Gastroesophageal sphincter (tissue), 4 donors: Measurements from ENCODE around the gene BRWD1. TPM values are rescaled to one million over a fixed set of nuclear protein-coding genes. Genes with fewer than 3 reads are reported as not detected.

Source experiments
- ATAC-seq: fragments of 150-250 bp; one replicate; pipeline ENCODE4 v1.9.1; 2016; ENCODE audit warnings: mild to moderate bottlenecking, moderate library complexity
- H3K27ac ChIP-seq, 4 donors: fragments of 200-600 bp; sonication (generic) in 3 of 4; 1 replicate in 3 of 4; 2 replicates in 1 of 4; pipeline ENCODE4 v1.5.1; 2016 to 2019
- H3K27me3 ChIP-seq: fragments of 200-600 bp; sonication (generic); one replicate; pipeline ENCODE4 v1.5.1; 2019
- H3K36me3 ChIP-seq, 2 donors: fragments of 200-600 bp; sonication (generic); one replicate each; pipeline ENCODE4 v1.5.1; 2019; ENCODE audit warnings: control low read depth in 1 of 2
- H3K4me1 ChIP-seq, 3 donors: fragments of 200-600 bp; sonication (generic); 1 replicate in 2 of 3; 2 replicates in 1 of 3; pipeline ENCODE4 v1.5.1; 2016 to 2019; ENCODE audit warnings: control low read depth in 2 of 3
- H3K4me3 ChIP-seq, 2 donors: fragments of 200-600 bp; sonication (generic); one replicate each; pipeline ENCODE4 v1.5.1; 2019; ENCODE audit warnings: mild to moderate bottlenecking in 1 of 2, moderate library complexity in 1 of 2
- H3K9me3 ChIP-seq, 3 donors: fragments of 200-600 bp; sonication (generic); one replicate each; pipeline ENCODE4 v1.5.1; 2017 to 2019; ENCODE audit warnings: control low read depth in 2 of 3
- EP300 ChIP-seq: sonication (generic); formaldehyde crosslinking; IDR thresholded peaks from one replicate; pipeline ENCODE4 v1.6.1; 2017; ENCODE audit warnings: antibody characterized with exemption, mild to moderate bottlenecking
- POLR2A ChIP-seq, 2 donors: fragments of 450-650 bp; IDR thresholded peaks; one replicate each; pipeline ENCODE4 v1.6.1; 2017; ENCODE audit warnings: antibody characterized with exemption in 2 of 2, mild to moderate bottlenecking in 2 of 2, moderate library complexity in 1 of 2
- POLR2AphosphoS5 ChIP-seq: sonication (generic); formaldehyde crosslinking; IDR thresholded peaks from one replicate; pipeline ENCODE4 v1.6.1; 2017; ENCODE audit warnings: antibody characterized with exemption
- WGBS, 2 donors: methylation state at CpG; one replicate each; pipeline ENCODE4 v1.1.5; 2018; ENCODE audit warnings: low coverage in 1 of 2; 5-methylcytosine and 5-hydroxymethylcytosine counted together
- total RNA-seq, 4 donors: library from RNA; depleted of rRNA; stranded (reverse); fragments of >200 nt; gene quantifications; one replicate each; pipeline ENCODE4 v1.1.0, GENCODE V29; 2016
- TF ChIP-seq, protein P1 (sequence below), 4 experiments: fragments of 200-600 bp in 2 of 4; fragments of 450-650 bp in 2 of 4; sonication (generic) in 1 of 4; IDR thresholded peaks; one replicate each; pipeline ENCODE4 v1.5.1; 2017 to 2019; ENCODE audit warnings: antibody characterized with exemption in 4 of 4, mild to moderate bottlenecking in 2 of 4, moderate library complexity in 2 of 4

Gene BRWD1
- total RNA-seq, 4 donors from 2014 or later = 60.0 to 132 (median 71.2) TPM

DNA sequence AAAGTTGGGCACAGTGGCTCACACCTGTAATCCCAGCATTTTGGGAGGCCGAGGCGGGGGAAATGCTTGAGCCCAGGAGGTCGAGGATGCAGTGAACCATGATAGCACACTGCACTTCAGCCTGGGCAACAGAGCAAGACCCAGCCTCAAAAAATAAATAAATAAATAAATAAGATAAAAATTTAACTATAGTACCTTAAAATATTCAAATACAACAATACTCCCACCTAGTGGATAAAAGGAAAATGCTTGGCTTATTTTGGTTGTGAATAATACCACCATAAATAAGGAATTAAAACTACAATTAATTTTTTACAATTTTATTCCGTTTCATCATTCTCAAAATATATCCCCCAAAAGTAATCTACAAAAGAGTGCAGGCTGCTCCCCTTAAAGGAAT lies 138.3 kb downstream of the BRWD1 start:
- H3K27me3 ChIP-seq = no peaks in the 10 kb centered on the region
- no peaks in the 10 kb centered on the region for H3K4me1 ChIP-seq
- H3K36me3 ChIP-seq = peaks cover 0 to 80% of the 10 kb centered on the region in 2 donors
- no peaks in the 10 kb centered on the region for H3K9me3 ChIP-seq
- H3K4me3 ChIP-seq = no peak overlapping the region
- TF ChIP-seq POLR2AphosphoS5 = no peak
- TF ChIP-seq, protein P1, sequence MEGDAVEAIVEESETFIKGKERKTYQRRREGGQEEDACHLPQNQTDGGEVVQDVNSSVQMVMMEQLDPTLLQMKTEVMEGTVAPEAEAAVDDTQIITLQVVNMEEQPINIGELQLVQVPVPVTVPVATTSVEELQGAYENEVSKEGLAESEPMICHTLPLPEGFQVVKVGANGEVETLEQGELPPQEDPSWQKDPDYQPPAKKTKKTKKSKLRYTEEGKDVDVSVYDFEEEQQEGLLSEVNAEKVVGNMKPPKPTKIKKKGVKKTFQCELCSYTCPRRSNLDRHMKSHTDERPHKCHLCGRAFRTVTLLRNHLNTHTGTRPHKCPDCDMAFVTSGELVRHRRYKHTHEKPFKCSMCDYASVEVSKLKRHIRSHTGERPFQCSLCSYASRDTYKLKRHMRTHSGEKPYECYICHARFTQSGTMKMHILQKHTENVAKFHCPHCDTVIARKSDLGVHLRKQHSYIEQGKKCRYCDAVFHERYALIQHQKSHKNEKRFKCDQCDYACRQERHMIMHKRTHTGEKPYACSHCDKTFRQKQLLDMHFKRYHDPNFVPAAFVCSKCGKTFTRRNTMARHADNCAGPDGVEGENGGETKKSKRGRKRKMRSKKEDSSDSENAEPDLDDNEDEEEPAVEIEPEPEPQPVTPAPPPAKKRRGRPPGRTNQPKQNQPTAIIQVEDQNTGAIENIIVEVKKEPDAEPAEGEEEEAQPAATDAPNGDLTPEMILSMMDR (IDR thresholded peaks at IDR 0.05) = peak; percentile 13 to 53 (median 42)
- H3K27ac ChIP-seq = no peak overlapping the region
- no peak for ATAC-seq
- WGBS, 2 donors = 78 to 85% methylated on average over 3 to 4 of the region's 4 CpGs

DNA sequence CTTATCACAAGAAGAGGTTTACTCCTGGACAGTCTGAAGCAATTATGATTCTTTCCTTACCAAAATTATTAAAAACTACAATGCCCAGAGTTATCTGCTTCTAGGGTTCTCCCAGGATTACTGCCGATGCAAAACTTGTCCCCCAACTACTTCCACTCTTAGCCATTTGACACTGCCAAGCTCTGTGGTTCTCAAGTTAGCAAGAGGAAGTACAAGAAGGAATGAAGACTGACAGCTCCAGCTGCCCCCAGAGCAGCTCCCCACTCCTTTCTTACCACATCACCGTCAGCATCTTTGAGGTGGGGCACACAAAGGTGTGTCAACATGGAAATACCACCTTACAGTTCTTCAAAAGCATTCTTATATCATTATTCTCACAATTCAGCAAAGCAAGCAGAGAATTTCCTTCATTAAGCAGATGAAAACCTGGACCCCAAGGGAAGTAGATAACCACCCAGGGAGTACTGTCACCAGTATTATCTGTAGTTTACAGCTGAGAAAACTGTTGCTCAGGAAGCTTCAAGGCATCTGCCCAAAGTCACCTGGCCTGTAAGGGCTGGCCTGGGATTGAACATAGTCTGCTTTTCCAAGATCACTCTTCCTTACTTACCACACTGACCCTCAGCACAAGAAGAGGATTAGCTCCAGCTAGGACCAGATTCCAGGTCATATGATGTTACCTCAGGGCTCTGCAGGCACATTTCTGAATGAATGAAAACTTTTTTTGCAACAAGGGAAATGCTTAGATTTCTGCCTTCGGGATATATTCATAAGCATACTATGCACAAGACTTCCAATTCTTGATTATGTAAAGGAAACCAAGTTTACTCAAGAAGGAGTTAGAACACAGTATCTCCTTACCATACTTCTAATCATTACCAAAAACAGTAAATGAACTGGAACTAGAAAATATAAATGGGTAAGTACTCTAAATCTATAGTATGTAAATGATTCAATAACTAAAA lies 139.4 kb downstream of the BRWD1 start:
- no peak for ATAC-seq
- WGBS, 2 donors = 81 to 93% methylated on average over 3 of the region's 3 CpGs
- Histone ChIP-seq H3K27ac (no peak overlapping the region), H3K4me1 (no peaks in the 10 kb centered on the region), H3K27me3 (no peaks in the 10 kb centered on the region), H3K4me3 (no peak overlapping the region), H3K36me3 (peaks cover 0 to 78% of the 10 kb centered on the region in 2 donors), H3K9me3 (no peaks in the 10 kb centered on the region)
- no peak for TF ChIP-seq POLR2A (IDR thresholded peaks at IDR 0.05)
- no peak for TF ChIP-seq EP300
- no peak for TF ChIP-seq POLR2AphosphoS5
- TF ChIP-seq, protein P1 (IDR thresholded peaks at IDR 0.05) = no peak

DNA sequence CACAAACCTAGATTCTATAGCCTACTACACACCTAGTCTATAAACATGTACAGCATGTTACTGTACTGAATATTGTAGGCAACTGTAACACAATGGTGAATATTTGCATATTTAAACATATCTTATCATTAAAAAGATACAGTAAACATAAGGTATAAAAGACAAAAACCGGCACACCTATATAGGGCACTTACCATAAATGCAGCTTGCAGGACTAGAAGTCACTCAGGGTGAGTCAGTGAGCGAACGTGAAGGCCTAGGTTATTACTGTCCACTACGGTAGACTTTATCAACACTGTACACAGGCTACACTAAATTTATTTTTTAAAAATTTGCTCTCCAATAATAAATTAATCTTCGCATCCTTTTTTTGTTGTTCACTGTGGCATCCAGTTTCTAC lies 143.5 kb downstream of the BRWD1 start:
- TF ChIP-seq, protein P1 (IDR thresholded peaks at IDR 0.05) = no peak
- TF ChIP-seq POLR2A (IDR thresholded peaks at IDR 0.05) (no peak), EP300 (no peak), POLR2AphosphoS5 (no peak)
- no peaks in the 10 kb centered on the region for H3K4me1 ChIP-seq
- H3K36me3 ChIP-seq = peaks cover 0 to 52% of the 10 kb centered on the region in 2 donors
- ATAC-seq = no peak
- H3K4me3 ChIP-seq = no peak overlapping the region
- 91 to 94% methylated on average over 5 of the region's 5 CpGs for WGBS, 2 donors
- H3K27ac ChIP-seq = no peak overlapping the region
- peaks cover 0 to 2% (median 0%) of the 10 kb centered on the region in 3 donors for H3K9me3 ChIP-seq
- H3K27me3 ChIP-seq = no peaks in the 10 kb centered on the region

DNA sequence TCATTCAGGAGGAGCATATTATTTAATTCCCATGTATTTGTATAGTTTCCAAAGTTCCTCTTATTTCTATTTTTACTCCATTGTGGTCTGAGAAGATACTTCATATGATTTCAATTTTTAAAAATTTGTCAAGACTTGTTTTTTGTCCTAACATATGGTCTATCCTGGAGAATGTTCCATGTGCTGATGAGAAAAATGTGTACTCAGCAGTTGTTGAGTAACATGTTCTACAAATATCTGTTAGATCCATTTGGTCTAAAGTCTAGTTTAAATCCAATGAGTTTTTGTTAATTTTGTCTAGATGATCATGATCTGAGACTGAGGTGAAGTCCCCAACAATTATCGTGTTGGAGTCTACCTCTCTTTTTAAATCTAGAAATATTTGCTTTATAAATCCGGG lies 144.6 kb downstream of the BRWD1 start:
- TF ChIP-seq, protein P1 (IDR thresholded peaks at IDR 0.05) = no peak
- TF ChIP-seq EP300 = no peak
- no peak for TF ChIP-seq POLR2A (IDR thresholded peaks at IDR 0.05)
- TF ChIP-seq POLR2AphosphoS5 = no peak
- WGBS, 2 donors = 91 to 95% methylated on average over 2 of the region's 2 CpGs
- ATAC-seq = no peak
- Histone ChIP-seq H3K9me3 (peaks cover 0 to 13% (median 0%) of the 10 kb centered on the region in 3 donors), H3K4me3 (no peak overlapping the region), H3K4me1 (no peaks in the 10 kb centered on the region), H3K27me3 (peaks cover 5% of the 10 kb centered on the region), H3K27ac (no peak overlapping the region), H3K36me3 (peaks cover 0 to 41% of the 10 kb centered on the region in 2 donors)

DNA sequence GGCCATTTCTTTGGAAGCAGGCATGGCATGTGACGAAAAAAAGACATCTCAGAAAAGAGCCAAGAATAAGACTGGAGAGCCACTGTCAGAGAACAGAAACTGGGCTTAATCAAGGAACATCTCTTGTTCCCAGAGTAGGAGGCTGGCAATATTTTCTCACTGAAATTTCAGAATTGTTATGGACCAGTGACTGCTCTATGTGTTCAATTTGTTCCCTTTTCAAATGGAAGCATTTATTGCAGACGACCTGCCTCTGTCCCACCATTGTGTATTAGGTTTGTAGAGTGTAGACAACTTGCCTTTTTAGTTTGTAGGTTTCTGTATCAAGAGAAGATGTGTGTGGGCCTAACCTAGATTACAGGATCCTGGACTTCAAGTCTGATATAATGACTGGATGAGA lies 148.9 kb downstream of the BRWD1 start:
- Histone ChIP-seq H3K36me3 (peaks cover 0 to 4% of the 10 kb centered on the region in 2 donors), H3K27ac (no peak overlapping the region), H3K9me3 (peaks cover 0 to 24% (median 0%) of the 10 kb centered on the region in 3 donors), H3K4me1 (no peaks in the 10 kb centered on the region), H3K4me3 (no peak overlapping the region), H3K27me3 (peaks cover 5% of the 10 kb centered on the region)
- no peak for ATAC-seq
- 84 to 94% methylated on average over 2 of the region's 2 CpGs for WGBS, 2 donors
- no peak for TF ChIP-seq EP300
- no peak for TF ChIP-seq POLR2A (IDR thresholded peaks at IDR 0.05)
- no peak for TF ChIP-seq POLR2AphosphoS5
- TF ChIP-seq, protein P1 (IDR thresholded peaks at IDR 0.05) = no peak
